ENCODE results near the gene DNMT3B.
A peak's percentile ranks its signal among the peaks of the same experiment; 100 is the strongest.

DNMT3B gene

DNA sequence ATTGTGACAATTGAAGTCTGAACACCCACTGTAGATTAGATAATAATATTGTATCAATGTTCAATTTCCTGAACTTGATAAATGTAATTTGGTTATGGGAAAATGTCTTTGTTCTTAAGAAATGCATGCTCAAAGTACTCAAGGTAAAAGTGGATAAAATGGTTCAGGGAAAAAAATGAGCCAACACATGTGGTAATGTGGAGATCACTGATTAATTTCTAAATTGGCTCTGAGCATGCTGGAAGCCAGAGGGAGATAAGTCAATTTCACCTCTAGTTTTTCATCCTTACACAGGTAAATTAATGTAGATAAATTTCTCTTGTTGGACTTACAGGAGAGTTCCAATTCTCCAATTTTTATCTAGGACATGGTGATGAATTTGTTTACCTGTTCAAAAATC, 10.9 kb upstream of the DNMT3B start:
- Histone ChIP-seq H3K4me1 (no peaks in the 10 kb centered on the region), H3K4me3 (ENCODE audit: low read depth, low read length) (no peak overlapping the region), H3K9me3 (no peaks in the 10 kb centered on the region), H3K36me3 (no peaks in the 10 kb centered on the region), H3K27me3 (no peaks in the 10 kb centered on the region)
- TF ChIP-seq, protein P1, sequence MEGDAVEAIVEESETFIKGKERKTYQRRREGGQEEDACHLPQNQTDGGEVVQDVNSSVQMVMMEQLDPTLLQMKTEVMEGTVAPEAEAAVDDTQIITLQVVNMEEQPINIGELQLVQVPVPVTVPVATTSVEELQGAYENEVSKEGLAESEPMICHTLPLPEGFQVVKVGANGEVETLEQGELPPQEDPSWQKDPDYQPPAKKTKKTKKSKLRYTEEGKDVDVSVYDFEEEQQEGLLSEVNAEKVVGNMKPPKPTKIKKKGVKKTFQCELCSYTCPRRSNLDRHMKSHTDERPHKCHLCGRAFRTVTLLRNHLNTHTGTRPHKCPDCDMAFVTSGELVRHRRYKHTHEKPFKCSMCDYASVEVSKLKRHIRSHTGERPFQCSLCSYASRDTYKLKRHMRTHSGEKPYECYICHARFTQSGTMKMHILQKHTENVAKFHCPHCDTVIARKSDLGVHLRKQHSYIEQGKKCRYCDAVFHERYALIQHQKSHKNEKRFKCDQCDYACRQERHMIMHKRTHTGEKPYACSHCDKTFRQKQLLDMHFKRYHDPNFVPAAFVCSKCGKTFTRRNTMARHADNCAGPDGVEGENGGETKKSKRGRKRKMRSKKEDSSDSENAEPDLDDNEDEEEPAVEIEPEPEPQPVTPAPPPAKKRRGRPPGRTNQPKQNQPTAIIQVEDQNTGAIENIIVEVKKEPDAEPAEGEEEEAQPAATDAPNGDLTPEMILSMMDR (IDR thresholded peaks at IDR 0.05; ENCODE audit: low read depth, low read length): no peak
- DNase-seq: no peak

DNA sequence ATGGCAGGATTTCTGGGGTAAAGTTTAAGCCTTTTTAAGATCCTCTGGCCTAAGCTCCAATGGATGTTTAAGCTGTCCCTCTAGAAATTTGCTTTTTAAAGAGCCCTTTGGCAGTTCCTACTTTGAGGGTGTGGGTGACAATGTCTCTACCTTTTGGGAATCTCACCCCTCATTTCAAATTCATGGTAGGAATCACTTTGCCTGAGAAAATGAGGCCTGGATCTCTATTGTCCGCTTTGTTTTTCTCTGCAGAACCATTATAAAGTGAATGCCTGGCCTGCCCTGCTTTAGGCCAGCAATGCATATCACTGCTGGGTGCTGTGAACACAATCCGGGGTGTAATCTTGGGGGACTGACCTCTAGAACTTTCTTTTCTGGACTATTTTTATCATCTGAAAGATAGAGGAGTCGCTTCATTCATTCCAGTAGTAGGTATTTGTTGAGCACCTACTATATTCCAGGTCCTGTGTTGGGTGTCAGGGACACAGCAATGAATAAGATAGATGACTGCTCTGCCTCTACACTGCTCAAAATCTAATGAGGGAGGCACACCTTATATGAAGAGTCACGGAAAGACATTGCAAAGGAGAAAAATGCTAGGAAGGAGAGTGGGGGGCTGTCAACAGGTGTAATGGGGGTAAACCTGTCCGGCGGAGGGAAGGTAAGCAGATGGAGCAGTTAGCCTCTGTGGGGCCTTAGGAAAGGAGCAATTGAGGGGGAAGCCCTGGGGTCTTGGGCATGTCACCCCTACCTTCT, 10.3 kb upstream of the DNMT3B start:
- Histone ChIP-seq H3K27me3 (no peaks in the 10 kb centered on the region), H3K36me3 (no peaks in the 10 kb centered on the region), H3K9me3 (no peaks in the 10 kb centered on the region), H3K4me1 (no peaks in the 10 kb centered on the region), H3K4me3 (ENCODE audit: low read depth, low read length) (no peak overlapping the region)
- no peak for DNase-seq
- TF ChIP-seq, protein P1 (IDR thresholded peaks at IDR 0.05; ENCODE audit: low read depth, low read length): no peak

DNA sequence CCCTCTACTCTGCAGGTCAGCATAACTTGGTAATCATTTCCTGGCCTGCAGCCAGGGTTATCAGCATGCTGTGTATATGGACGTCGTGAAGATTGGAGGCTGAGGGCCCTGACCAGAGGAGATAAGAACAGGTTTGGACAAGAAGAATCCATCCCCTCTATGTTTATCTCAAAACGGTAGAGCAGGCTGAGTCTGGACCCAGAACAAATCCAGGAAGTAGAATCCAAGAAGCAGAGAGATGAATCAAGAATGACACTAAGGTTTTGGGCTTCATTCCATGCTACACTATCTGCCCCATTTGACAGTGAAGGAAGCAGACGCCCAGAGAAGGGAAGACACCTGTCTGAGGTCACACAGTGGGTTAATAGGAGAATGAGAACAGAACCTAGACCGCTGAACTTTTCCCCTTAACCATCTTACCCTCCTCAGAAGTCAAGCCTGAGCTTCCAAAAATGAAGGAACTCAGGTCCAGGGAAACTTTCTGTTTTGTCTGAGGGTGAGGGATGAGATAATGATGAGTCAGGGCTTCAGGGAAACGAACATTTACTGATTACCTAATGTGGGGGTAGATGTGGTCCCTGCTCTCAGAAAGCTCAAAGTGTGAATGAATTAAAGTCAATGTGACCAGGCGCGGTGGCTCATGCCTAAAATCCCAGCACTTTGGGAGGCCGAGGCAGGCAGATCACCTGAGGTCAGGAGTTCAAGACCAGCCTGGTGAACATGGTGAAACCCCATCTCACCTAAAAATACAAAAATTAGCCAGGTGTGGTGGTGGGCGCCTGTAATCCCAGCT, 9.5 kb upstream of the DNMT3B start:
- TF ChIP-seq, protein P1 (IDR thresholded peaks at IDR 0.05; ENCODE audit: low read depth, low read length): no peak
- H3K27me3 ChIP-seq: no peaks in the 10 kb centered on the region
- no peaks in the 10 kb centered on the region for H3K9me3 ChIP-seq
- no peaks in the 10 kb centered on the region for H3K4me1 ChIP-seq
- DNase-seq: no peak
- H3K4me3 ChIP-seq (ENCODE audit: low read depth, low read length): no peak overlapping the region
- H3K36me3 ChIP-seq: no peaks in the 10 kb centered on the region

DNA sequence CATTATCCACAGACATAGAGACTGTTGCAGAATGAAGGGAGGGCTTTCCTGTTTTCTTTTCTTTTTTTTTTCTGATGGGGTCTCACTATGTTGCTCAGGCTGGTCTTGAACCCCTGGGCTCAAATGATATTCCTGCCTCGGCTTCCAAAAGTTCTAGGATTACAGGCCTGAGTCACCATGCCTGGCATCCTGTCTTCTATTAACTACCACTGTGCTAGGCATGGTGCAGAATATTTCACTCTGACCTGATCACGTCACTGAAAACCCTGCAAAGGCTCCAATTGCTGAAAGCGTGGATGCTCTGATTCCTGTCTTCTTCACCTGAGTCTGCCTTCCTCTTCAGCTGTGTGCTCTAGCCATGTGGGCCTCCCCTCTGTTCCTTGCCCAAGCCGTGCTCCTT, 8.5 kb upstream of the DNMT3B start:
- DNase-seq: no peak
- H3K9me3 ChIP-seq: no peaks in the 10 kb centered on the region
- TF ChIP-seq, protein P1 (IDR thresholded peaks at IDR 0.05; ENCODE audit: low read depth, low read length): no peak
- no peaks in the 10 kb centered on the region for H3K27me3 ChIP-seq
- no peaks in the 10 kb centered on the region for H3K4me1 ChIP-seq
- no peaks in the 10 kb centered on the region for H3K36me3 ChIP-seq
- no peak overlapping the region for H3K4me3 ChIP-seq (ENCODE audit: low read depth, low read length)

DNA sequence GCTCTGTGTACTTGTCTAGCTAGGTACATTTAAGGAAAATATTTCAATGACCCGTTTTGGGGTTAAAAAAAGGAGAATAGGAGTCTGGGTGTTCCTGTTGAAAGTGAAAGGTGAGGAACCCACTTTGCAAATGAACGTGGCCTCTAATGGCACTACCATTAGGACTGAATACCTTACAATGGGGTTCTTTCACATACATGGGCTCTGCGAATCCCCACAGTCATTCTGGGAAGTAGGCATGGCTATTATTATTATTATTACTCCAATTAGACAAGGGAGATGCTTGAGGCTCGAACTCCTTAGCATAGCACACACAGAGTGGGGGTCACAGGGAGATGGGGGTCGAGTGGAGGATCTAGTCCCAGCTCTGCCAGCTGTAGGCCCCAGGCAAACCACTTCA, 6.0 kb upstream of the DNMT3B start:
- TF ChIP-seq, protein P1 (IDR thresholded peaks at IDR 0.05; ENCODE audit: low read depth, low read length): no peak
- H3K36me3 ChIP-seq: no peaks in the 10 kb centered on the region
- DNase-seq: no peak
- no peaks in the 10 kb centered on the region for H3K9me3 ChIP-seq
- no peak overlapping the region for H3K4me3 ChIP-seq (ENCODE audit: low read depth, low read length)
- H3K4me1 ChIP-seq: no peaks in the 10 kb centered on the region
- no peaks in the 10 kb centered on the region for H3K27me3 ChIP-seq

DNA sequence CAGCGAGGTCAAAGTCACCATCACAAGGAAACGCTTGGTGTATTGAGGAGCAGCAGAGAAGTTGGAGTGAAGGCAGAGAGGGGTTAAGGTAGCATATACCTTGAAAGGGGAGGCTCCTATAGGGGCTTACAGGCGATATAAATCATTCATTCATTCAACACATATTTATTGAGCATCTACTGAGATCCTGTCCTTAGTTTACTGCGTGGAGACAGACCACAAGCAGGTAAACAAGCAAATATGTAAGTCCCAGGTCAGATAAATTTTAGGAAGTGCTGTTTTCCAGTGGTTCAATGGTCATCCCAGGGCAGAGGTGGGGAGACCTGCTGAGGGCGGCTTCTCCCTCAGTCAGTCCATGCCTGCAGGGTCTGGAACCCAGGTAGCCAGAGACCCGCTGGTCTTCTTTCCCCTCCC, 761 bp upstream of the DNMT3B start:
- DNase-seq: no peak
- Histone ChIP-seq H3K4me3 (ENCODE audit: low read depth, low read length) (peak overlapping the region; percentile 77), H3K4me1 (no peaks in the 10 kb centered on the region), H3K36me3 (no peaks in the 10 kb centered on the region), H3K27me3 (no peaks in the 10 kb centered on the region), H3K9me3 (no peaks in the 10 kb centered on the region)
- TF ChIP-seq, protein P1 (IDR thresholded peaks at IDR 0.05; ENCODE audit: low read depth, low read length): no peak
